GM23338 (cell line): Measurements from ENCODE around the gene NT5DC3. TPM values are rescaled to one million over a fixed set of nuclear protein-coding genes. Genes with fewer than 3 reads are reported as not detected.

Source experiments
- ATAC-seq: fragments of 200-7000 bp; cut with Tn5 transposase; 3 replicates; pipeline ENCODE4 v1.9.1; 2020
- DNase-seq: peaks from one replicate; pipeline ENCODE4 v3.0.0-alpha.2; 2015; ENCODE audit warnings: low spot score
- H2AFZ ChIP-seq: fragments of 200-600 bp; sonication (generic); 2 replicates; pipeline ENCODE4 v1.8.0; 2016; ENCODE audit warnings: antibody characterized with exemption, mild to moderate bottlenecking, moderate library complexity
- H3F3A ChIP-seq: fragments of 200-600 bp; sonication (generic); replicated peaks from 2 replicates; pipeline ENCODE4 v1.8.0; 2017; ENCODE audit warnings: antibody characterized with exemption, mixed run types, low read depth
- H3K27ac ChIP-seq: fragments of 200-600 bp; sonication (generic); 2 replicates; pipeline ENCODE4 v1.6.1; 2016; ENCODE audit warnings: low read depth
- H3K27me3 ChIP-seq: fragments of 200-600 bp; sonication (generic); 2 replicates; pipeline ENCODE4 v1.8.0; 2016; ENCODE audit warnings: mild to moderate bottlenecking, mixed run types, moderate library complexity; ENCODE audit not compliant: insufficient read depth
- H3K36me3 ChIP-seq: fragments of 200-600 bp; sonication (generic); 2 replicates; pipeline ENCODE4 v1.8.0; 2016; ENCODE audit warnings: mild to moderate bottlenecking; ENCODE audit not compliant: insufficient read depth
- H3K4me1 ChIP-seq: fragments of 200-600 bp; sonication (generic); 2 replicates; pipeline ENCODE4 v1.8.0; 2016; ENCODE audit warnings: mild to moderate bottlenecking, moderate library complexity; ENCODE audit not compliant: insufficient read depth
- H3K4me2 ChIP-seq: fragments of 200-600 bp; sonication (generic); 2 replicates; pipeline ENCODE4 v1.7.1; 2017; ENCODE audit warnings: mixed run types
- H3K4me3 ChIP-seq: fragments of 200-600 bp; sonication (generic); 2 replicates; pipeline ENCODE4 v1.6.1; 2016; ENCODE audit warnings: mixed run types
- H3K79me2 ChIP-seq: fragments of 200-600 bp; sonication (generic); replicated peaks from 2 replicates; pipeline ENCODE4 v1.8.0; 2017; ENCODE audit warnings: mild to moderate bottlenecking; ENCODE audit not compliant: insufficient read depth
- H3K9me2 ChIP-seq: fragments of 200-600 bp; sonication (generic); 2 replicates; pipeline ENCODE4 v1.8.0; 2017; ENCODE audit not compliant: insufficient read depth
- H4K20me1 ChIP-seq: fragments of 200-600 bp; sonication (generic); replicated peaks from 2 replicates; pipeline ENCODE4 v1.8.0; 2017; ENCODE audit warnings: mild to moderate bottlenecking; ENCODE audit not compliant: insufficient read depth
- H3K27ac Mint-ChIP-seq: 2 replicates; pipeline ENCODE4 v1.8.0; 2020; ENCODE audit warnings: inconsistent platforms, mild to moderate bottlenecking, moderate library complexity, mixed read lengths
- H3K27me3 Mint-ChIP-seq: 3 replicates; pipeline ENCODE4 v1.8.0; 2022; ENCODE audit warnings: low read depth, mild to moderate bottlenecking, moderate library complexity, mixed read lengths, inconsistent platforms; ENCODE audit not compliant: insufficient read depth, poor library complexity
- H3K36me3 Mint-ChIP-seq: 3 replicates; pipeline ENCODE4 v1.8.0; 2021; ENCODE audit warnings: low read depth, mild to moderate bottlenecking, inconsistent platforms, moderate library complexity, mixed read lengths
- H3K4me1 Mint-ChIP-seq: 3 replicates; pipeline ENCODE4 v1.8.0; 2020; ENCODE audit warnings: mild to moderate bottlenecking, inconsistent platforms, mixed read lengths
- H3K4me3 Mint-ChIP-seq: 3 replicates; pipeline ENCODE4 v1.8.0; 2021; ENCODE audit warnings: moderate library complexity, mild to moderate bottlenecking, inconsistent platforms, mixed read lengths
- H3K9me3 Mint-ChIP-seq: 3 replicates; pipeline ENCODE4 v1.8.0; 2020; ENCODE audit warnings: moderate library complexity, mild to moderate bottlenecking, inconsistent platforms, mixed read lengths
- CREB1 ChIP-seq: fragments of 250-450 bp; sonication (Bioruptor Pico); IDR thresholded peaks from 2 replicates; pipeline ENCODE4 v1.5.0; 2020; ENCODE audit warnings: low read depth, mild to moderate bottlenecking, moderate library complexity
- EZH2phosphoT487 ChIP-seq: fragments of 200-600 bp; sonication (generic); IDR thresholded peaks from one replicate; pipeline ENCODE4 v1.8.1; 2018; ENCODE audit warnings: antibody characterized with exemption; ENCODE audit not compliant: unreplicated experiment
- POLR2AphosphoS5 ChIP-seq: IDR thresholded peaks from 2 replicates; pipeline ENCODE4 v1.6.1; 2016; ENCODE audit warnings: antibody characterized with exemption, low read depth
- STAT1 ChIP-seq: IDR thresholded peaks from one replicate; pipeline ENCODE4 v1.6.1; 2016; ENCODE audit warnings: antibody characterized with exemption; ENCODE audit not compliant: unreplicated experiment
- ZNF114 ChIP-seq: fragments of 250-450 bp; sonication (Bioruptor Pico); IDR thresholded peaks from 2 replicates; pipeline ENCODE4 v1.5.0; 2020; ENCODE audit warnings: mild to moderate bottlenecking, moderate library complexity
- polyA plus RNA-seq: library from polyadenylated mRNA; unstranded; fragments of >200 nt; fragmentation: Nextera tagmentation; extraction: Ambion mirVana; gene quantifications from 2 replicates; pipeline ENCODE4 v1.2.1, GENCODE V29; 2016
- total RNA-seq: library from RNA; depleted of rRNA; stranded (reverse); fragments of >200 nt; shearing (Covaris generic); gene quantifications from 2 replicates; pipeline ENCODE4 v1.2.3, GENCODE V29; 2014
- TF ChIP-seq, protein P1 (sequence below): fragments of 250-450 bp; sonication (Bioruptor Pico); IDR thresholded peaks from 2 replicates; pipeline ENCODE4 v1.5.0; 2020; ENCODE audit warnings: mild to moderate bottlenecking, moderate library complexity
- TF ChIP-seq, protein P2 (sequence below), 2 experiments: fragments of 200-600 bp in 1 of 2; sonication (generic) in 1 of 2; conservative IDR thresholded peaks; 2 replicates each; pipeline versions ENCODE4 v1.5.1 to v1.6.1; 2016 to 2017; ENCODE audit warnings: antibody characterized with exemption in 2 of 2, low read depth in 2 of 2, mild to moderate bottlenecking in 2 of 2, moderate library complexity in 1 of 2

NT5DC3 gene
- total and polyA plus RNA-seq, 2 experiments from 2014 or later = 2.2 to 12.5 TPM

DNA sequence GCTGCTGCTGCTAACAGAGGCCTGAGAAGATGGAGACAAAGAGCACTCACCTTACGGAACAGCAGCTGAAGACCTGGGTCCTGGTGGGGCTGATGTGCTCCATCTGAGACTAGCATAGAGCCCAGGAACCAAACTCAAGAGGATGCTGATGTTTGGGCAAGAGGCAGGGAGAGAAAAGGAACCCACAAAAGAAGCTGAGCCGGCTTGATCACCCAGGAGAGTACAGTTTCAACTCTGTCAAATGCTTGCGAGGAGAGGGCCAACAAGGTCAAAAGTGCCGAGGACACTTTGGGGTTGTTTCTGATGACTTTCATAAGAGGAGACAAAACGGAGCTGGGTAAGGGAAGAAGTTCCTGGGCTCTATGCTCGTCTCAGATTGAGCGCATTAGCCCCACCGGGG is 17.3 kb upstream of the NT5DC3 start:
- Histone ChIP-seq H3K27me3 (no peaks in the 10 kb centered on the region), H3F3A (no peaks in the 10 kb centered on the region), H3K79me2 (no peaks in the 10 kb centered on the region), H3K36me3 (no peaks in the 10 kb centered on the region), H3K4me3 (no peak overlapping the region), H3K9me2 (no peaks in the 10 kb centered on the region; the same call in 1 of the 2 replicates), H2AFZ (no peak overlapping the region), H3K4me1 (no peaks in the 10 kb centered on the region), H4K20me1 (no peaks in the 10 kb centered on the region), H3K4me2 (no peak overlapping the region), H3K27ac (no peak overlapping the region)
- Mint-ChIP-seq H3K27me3 (peaks cover 4% of the 10 kb centered on the region), H3K4me3 (no peak overlapping the region), H3K27ac (no peak overlapping the region), H3K4me1 (no peaks in the 10 kb centered on the region), H3K36me3 (no peaks in the 10 kb centered on the region), H3K9me3 (no peaks in the 10 kb centered on the region)
- DNase-seq = no peak
- no peak for ATAC-seq
- TF ChIP-seq STAT1 (no peak), ZNF114 (CRISPR knock-in tag) (no peak), CREB1 (CRISPR knock-in tag) (no peak), POLR2AphosphoS5 (no peak), EZH2phosphoT487 (no peak)
- TF ChIP-seq, protein P1, sequence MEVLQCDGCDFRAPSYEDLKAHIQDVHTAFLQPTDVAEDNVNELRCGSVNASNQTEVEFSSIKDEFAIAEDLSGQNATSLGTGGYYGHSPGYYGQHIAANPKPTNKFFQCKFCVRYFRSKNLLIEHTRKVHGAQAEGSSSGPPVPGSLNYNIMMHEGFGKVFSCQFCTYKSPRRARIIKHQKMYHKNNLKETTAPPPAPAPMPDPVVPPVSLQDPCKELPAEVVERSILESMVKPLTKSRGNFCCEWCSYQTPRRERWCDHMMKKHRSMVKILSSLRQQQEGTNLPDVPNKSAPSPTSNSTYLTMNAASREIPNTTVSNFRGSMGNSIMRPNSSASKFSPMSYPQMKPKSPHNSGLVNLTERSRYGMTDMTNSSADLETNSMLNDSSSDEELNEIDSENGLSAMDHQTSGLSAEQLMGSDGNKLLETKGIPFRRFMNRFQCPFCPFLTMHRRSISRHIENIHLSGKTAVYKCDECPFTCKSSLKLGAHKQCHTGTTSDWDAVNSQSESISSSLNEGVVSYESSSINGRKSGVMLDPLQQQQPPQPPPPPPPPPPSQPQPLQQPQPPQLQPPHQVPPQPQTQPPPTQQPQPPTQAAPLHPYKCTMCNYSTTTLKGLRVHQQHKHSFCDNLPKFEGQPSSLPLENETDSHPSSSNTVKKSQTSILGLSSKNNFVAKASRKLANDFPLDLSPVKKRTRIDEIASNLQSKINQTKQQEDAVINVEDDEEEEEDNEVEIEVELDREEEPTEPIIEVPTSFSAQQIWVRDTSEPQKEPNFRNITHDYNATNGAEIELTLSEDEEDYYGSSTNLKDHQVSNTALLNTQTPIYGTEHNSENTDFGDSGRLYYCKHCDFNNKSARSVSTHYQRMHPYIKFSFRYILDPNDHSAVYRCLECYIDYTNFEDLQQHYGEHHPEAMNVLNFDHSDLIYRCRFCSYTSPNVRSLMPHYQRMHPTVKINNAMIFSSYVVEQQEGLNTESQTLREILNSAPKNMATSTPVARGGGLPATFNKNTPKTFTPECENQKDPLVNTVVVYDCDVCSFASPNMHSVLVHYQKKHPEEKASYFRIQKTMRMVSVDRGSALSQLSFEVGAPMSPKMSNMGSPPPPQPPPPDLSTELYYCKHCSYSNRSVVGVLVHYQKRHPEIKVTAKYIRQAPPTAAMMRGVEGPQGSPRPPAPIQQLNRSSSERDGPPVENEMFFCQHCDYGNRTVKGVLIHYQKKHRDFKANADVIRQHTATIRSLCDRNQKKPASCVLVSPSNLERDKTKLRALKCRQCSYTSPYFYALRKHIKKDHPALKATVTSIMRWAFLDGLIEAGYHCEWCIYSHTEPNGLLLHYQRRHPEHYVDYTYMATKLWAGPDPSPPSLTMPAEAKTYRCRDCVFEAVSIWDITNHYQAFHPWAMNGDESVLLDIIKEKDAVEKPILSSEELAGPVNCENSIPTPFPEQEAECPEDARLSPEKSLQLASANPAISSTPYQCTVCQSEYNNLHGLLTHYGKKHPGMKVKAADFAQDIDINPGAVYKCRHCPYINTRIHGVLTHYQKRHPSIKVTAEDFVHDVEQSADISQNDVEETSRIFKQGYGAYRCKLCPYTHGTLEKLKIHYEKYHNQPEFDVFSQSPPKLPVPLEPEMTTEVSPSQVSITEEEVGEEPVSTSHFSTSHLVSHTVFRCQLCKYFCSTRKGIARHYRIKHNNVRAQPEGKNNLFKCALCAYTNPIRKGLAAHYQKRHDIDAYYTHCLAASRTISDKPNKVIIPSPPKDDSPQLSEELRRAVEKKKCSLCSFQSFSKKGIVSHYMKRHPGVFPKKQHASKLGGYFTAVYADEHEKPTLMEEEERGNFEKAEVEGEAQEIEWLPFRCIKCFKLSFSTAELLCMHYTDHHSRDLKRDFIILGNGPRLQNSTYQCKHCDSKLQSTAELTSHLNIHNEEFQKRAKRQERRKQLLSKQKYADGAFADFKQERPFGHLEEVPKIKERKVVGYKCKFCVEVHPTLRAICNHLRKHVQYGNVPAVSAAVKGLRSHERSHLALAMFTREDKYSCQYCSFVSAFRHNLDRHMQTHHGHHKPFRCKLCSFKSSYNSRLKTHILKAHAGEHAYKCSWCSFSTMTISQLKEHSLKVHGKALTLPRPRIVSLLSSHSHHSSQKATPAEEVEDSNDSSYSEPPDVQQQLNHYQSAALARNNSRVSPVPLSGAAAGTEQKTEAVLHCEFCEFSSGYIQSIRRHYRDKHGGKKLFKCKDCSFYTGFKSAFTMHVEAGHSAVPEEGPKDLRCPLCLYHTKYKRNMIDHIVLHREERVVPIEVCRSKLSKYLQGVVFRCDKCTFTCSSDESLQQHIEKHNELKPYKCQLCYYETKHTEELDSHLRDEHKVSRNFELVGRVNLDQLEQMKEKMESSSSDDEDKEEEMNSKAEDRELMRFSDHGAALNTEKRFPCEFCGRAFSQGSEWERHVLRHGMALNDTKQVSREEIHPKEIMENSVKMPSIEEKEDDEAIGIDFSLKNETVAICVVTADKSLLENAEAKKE = no peak
- TF ChIP-seq, protein P2, sequence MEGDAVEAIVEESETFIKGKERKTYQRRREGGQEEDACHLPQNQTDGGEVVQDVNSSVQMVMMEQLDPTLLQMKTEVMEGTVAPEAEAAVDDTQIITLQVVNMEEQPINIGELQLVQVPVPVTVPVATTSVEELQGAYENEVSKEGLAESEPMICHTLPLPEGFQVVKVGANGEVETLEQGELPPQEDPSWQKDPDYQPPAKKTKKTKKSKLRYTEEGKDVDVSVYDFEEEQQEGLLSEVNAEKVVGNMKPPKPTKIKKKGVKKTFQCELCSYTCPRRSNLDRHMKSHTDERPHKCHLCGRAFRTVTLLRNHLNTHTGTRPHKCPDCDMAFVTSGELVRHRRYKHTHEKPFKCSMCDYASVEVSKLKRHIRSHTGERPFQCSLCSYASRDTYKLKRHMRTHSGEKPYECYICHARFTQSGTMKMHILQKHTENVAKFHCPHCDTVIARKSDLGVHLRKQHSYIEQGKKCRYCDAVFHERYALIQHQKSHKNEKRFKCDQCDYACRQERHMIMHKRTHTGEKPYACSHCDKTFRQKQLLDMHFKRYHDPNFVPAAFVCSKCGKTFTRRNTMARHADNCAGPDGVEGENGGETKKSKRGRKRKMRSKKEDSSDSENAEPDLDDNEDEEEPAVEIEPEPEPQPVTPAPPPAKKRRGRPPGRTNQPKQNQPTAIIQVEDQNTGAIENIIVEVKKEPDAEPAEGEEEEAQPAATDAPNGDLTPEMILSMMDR (conservative IDR thresholded peaks at IDR 0.05; ENCODE audit: low read depth in 2 of 2) = no peak
